Measurements from ENCODE around the gene TLR6.

DNA sequence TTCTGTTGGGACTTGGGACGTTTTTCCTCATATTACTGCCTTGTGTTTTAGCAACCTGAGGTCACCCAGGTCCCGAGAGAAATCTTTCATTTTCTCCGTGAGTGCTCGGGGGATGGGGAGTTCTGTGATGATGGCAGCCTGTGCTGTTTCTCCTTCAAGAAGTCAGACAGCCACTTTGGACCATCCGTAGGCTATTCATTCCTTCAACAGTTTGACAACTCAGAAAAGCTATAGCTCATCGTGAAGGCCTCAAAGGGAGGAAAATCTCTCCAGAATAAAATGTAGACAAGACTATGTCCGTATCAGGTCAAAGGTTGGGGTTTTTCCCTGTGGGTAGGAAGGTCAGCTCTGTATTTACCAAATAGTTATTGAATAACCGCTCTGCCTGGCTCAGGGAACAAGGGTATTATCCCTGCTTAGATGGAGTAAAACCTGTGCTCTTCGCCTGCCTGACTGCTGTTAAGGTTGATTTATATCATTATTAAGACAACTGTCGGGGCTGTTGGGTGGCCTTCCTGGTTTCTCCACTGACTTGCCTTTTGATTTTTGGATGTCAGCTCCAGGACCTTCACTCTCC, 47.6 kb upstream of the TLR6 start:
- TF ChIP-seq CBX3 (IDR thresholded peaks at IDR 0.05; ENCODE audit: borderline replicate concordance, low read depth) (no peak), BCL11A (IDR thresholded peaks at IDR 0.05; ENCODE audit: low read depth, low read length) (no peak), PML (IDR thresholded peaks at IDR 0.05; ENCODE audit: low read length) (no peak), MYC (IDR thresholded peaks at IDR 0.05; ENCODE audit: insufficient read depth, insufficient read length, insufficient replicate concordance, low read length, severe bottlenecking) (no peak), ZNF217 (IDR thresholded peaks at IDR 0.05) (no peak), SP1 (IDR thresholded peaks at IDR 0.05; ENCODE audit: low read depth, low read length) (no peak), SUPT20H (IDR thresholded peaks at IDR 0.05; ENCODE audit: borderline replicate concordance, control insufficient read depth, low read depth, low read length) (no peak), CHD4 (IDR thresholded peaks at IDR 0.05) (no peak), EED (IDR thresholded peaks at IDR 0.05; ENCODE audit: low read depth) (no peak), POLR2A (IDR thresholded peaks at IDR 0.05; ENCODE audit: low read depth, low read length) (no peak)
- TF ChIP-seq, protein P1, sequence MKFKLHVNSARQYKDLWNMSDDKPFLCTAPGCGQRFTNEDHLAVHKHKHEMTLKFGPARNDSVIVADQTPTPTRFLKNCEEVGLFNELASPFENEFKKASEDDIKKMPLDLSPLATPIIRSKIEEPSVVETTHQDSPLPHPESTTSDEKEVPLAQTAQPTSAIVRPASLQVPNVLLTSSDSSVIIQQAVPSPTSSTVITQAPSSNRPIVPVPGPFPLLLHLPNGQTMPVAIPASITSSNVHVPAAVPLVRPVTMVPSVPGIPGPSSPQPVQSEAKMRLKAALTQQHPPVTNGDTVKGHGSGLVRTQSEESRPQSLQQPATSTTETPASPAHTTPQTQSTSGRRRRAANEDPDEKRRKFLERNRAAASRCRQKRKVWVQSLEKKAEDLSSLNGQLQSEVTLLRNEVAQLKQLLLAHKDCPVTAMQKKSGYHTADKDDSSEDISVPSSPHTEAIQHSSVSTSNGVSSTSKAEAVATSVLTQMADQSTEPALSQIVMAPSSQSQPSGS (IDR thresholded peaks at IDR 0.05; ENCODE audit: low read length) = no peak
- TF ChIP-seq, protein P2, sequence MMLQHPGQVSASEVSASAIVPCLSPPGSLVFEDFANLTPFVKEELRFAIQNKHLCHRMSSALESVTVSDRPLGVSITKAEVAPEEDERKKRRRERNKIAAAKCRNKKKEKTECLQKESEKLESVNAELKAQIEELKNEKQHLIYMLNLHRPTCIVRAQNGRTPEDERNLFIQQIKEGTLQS (IDR thresholded peaks at IDR 0.05; ENCODE audit: borderline replicate concordance, extremely low read depth, low read depth, low read length) = no peak
- TF ChIP-seq, protein P3, sequence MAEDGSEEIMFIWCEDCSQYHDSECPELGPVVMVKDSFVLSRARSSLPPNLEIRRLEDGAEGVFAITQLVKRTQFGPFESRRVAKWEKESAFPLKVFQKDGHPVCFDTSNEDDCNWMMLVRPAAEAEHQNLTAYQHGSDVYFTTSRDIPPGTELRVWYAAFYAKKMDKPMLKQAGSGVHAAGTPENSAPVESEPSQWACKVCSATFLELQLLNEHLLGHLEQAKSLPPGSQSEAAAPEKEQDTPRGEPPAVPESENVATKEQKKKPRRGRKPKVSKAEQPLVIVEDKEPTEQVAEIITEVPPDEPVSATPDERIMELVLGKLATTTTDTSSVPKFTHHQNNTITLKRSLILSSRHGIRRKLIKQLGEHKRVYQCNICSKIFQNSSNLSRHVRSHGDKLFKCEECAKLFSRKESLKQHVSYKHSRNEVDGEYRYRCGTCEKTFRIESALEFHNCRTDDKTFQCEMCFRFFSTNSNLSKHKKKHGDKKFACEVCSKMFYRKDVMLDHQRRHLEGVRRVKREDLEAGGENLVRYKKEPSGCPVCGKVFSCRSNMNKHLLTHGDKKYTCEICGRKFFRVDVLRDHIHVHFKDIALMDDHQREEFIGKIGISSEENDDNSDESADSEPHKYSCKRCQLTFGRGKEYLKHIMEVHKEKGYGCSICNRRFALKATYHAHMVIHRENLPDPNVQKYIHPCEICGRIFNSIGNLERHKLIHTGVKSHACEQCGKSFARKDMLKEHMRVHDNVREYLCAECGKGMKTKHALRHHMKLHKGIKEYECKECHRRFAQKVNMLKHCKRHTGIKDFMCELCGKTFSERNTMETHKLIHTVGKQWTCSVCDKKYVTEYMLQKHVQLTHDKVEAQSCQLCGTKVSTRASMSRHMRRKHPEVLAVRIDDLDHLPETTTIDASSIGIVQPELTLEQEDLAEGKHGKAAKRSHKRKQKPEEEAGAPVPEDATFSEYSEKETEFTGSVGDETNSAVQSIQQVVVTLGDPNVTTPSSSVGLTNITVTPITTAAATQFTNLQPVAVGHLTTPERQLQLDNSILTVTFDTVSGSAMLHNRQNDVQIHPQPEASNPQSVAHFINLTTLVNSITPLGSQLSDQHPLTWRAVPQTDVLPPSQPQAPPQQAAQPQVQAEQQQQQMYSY (CRISPR knock-in tag; IDR thresholded peaks at IDR 0.05) = no peak
- TF ChIP-seq, protein P4, sequence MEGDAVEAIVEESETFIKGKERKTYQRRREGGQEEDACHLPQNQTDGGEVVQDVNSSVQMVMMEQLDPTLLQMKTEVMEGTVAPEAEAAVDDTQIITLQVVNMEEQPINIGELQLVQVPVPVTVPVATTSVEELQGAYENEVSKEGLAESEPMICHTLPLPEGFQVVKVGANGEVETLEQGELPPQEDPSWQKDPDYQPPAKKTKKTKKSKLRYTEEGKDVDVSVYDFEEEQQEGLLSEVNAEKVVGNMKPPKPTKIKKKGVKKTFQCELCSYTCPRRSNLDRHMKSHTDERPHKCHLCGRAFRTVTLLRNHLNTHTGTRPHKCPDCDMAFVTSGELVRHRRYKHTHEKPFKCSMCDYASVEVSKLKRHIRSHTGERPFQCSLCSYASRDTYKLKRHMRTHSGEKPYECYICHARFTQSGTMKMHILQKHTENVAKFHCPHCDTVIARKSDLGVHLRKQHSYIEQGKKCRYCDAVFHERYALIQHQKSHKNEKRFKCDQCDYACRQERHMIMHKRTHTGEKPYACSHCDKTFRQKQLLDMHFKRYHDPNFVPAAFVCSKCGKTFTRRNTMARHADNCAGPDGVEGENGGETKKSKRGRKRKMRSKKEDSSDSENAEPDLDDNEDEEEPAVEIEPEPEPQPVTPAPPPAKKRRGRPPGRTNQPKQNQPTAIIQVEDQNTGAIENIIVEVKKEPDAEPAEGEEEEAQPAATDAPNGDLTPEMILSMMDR (IDR thresholded peaks at IDR 0.05 in 2 of 3, conservative IDR thresholded peaks at IDR 0.05 in 1 of 3; ENCODE audit: control insufficient read depth in 2 of 3, extremely low read depth in 1 of 3, insufficient read depth in 1 of 3, low read depth in 3 of 3, low read length in 3 of 3) = no peak
